Measurements from ENCODE around the gene STX19.
"Not testable (repeated sequence)": the region's sequence is repeated elsewhere in the genome, so short reads cannot be mapped to it uniquely, and the experiment has no call there.

Gene STX19

GRCh38 chr3:93973131-93974126, 55.0 kb downstream of the STX19 start, which contains the start of gene PROS1:
Gene PROS1 (minus strand): TSS chr3:93973896. CDS start chr3:93973749, 147 bp downstream.
- DNase-seq: peak; percentile 3

GRCh38 chr3:93969997-93970396, 58.4 kb downstream of the STX19 start:
- no peak for DNase-seq

- DNase-seq: no peak
These were observed 59.0 kb downstream of the STX19 start for GRCh38 chr3:93969443-93969842.

GRCh38 chr3:93965106-93965505, 63.3 kb downstream of the STX19 start:
- not testable (repeated sequence) for DNase-seq

Data from activated T-cell treated with anti-CD3 and anti-CD28 coated beads for 4 hours (primary cell).